Thyroid gland (tissue), 4 donors: Measurements from ENCODE around the gene SVIL. TPM values are rescaled to one million over a fixed set of nuclear protein-coding genes. Genes with fewer than 3 reads are reported as not detected.
"Not testable (repeated sequence)": the region's sequence is repeated elsewhere in the genome, so short reads cannot be mapped to it uniquely, and the experiment has no call there.

Source experiments
- DNase-seq, 2 donors: peaks; one replicate each; pipeline ENCODE4 v3.0.0-alpha.2; 2019
- H3K27ac ChIP-seq, 3 donors: fragments of 200-600 bp; sonication (generic); 1 replicate in 2 of 3; 2 replicates in 1 of 3; pipeline ENCODE4 v1.5.1; 2016 to 2019; ENCODE audit warnings: mild to moderate bottlenecking in 1 of 3, moderate library complexity in 1 of 3
- H3K27me3 ChIP-seq: fragments of 200-600 bp; sonication (generic); one replicate; pipeline ENCODE4 v1.5.1; 2019
- H3K36me3 ChIP-seq, 2 donors: fragments of 200-600 bp; sonication (generic); one replicate each; pipeline ENCODE4 v1.5.1; 2016 to 2019
- H3K4me1 ChIP-seq, 2 donors: fragments of 200-600 bp; sonication (generic); one replicate each; pipeline ENCODE4 v1.5.1; 2017 to 2019
- H3K4me3 ChIP-seq, 3 donors: fragments of 200-600 bp; sonication (generic); replicated peaks in 1 of 3; 1 replicate in 2 of 3; 2 replicates in 1 of 3; pipeline ENCODE4 v1.5.1; 2016; ENCODE audit warnings: mild to moderate bottlenecking in 1 of 3
- H3K9me3 ChIP-seq: fragments of 200-600 bp; sonication (generic); one replicate; pipeline ENCODE4 v1.5.1; 2017
- POLR2A ChIP-seq, 2 donors: fragments of 450-650 bp; IDR thresholded peaks; one replicate each; pipeline ENCODE4 v1.6.1; 2017; ENCODE audit warnings: antibody characterized with exemption in 2 of 2, mild to moderate bottlenecking in 2 of 2, moderate library complexity in 1 of 2
- WGBS, 2 donors: methylation state at CpG; one replicate each; pipeline ENCODE4 v1.1.5; 2017; 5-methylcytosine and 5-hydroxymethylcytosine counted together
- intact Hi-C: fragments of 100-400 bp; cut with DNase I; formaldehyde crosslinking; loops from one replicate; pipeline ENCODE4 v1.15.1; 2023
- total RNA-seq, 4 donors: library from RNA; depleted of rRNA; stranded (reverse); fragments of >200 nt; gene quantifications; one replicate each; pipeline ENCODE4 v1.2.3, GENCODE V29; 2016
- TF ChIP-seq, protein P1 (sequence below), 6 experiments: fragments of 200-600 bp in 3 of 6; fragments of 450-650 bp in 3 of 6; sonication (generic) in 3 of 6; IDR thresholded peaks; one replicate each; pipeline ENCODE4 v1.5.1; 2016 to 2019; ENCODE audit warnings: antibody characterized with exemption in 6 of 6, mild to moderate bottlenecking in 2 of 6, inconsistent platforms in 1 of 6, moderate library complexity in 1 of 6

SVIL gene
- total RNA-seq, 4 donors from 2014 or later: 59.9 to 211 (median 134) TPM

DNA sequence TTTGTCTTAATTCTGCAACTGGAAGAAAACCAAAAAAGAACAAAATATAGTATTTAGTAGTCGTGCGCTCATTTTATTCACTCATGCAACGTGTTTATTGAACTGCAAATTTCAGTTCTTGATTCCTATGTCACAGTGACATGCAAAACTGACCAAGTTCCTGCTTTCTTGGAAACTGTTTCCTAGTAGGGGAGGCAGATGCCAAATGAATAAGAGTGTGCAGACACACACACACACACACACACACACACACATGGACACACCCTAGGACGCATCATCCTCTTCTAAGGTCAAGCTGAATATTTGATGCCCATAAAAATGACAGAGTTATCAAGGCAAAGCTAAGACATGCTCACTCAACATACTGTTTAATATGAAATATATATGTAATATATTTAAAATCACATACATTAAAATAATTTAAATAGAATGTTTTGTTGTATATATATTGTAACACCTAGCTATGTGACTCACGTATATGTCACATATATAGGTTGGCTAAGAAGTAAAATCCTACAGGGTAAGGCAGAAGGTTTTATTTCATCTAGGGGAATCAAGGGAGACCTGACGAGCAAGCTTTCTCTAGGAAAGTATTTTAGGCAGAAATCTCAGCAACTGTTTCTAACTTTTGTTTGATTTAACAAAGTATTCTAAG lies 79.6 kb downstream of the SVIL start:
- TF ChIP-seq POLR2A (IDR thresholded peaks at IDR 0.05): no peak
- TF ChIP-seq, protein P1, sequence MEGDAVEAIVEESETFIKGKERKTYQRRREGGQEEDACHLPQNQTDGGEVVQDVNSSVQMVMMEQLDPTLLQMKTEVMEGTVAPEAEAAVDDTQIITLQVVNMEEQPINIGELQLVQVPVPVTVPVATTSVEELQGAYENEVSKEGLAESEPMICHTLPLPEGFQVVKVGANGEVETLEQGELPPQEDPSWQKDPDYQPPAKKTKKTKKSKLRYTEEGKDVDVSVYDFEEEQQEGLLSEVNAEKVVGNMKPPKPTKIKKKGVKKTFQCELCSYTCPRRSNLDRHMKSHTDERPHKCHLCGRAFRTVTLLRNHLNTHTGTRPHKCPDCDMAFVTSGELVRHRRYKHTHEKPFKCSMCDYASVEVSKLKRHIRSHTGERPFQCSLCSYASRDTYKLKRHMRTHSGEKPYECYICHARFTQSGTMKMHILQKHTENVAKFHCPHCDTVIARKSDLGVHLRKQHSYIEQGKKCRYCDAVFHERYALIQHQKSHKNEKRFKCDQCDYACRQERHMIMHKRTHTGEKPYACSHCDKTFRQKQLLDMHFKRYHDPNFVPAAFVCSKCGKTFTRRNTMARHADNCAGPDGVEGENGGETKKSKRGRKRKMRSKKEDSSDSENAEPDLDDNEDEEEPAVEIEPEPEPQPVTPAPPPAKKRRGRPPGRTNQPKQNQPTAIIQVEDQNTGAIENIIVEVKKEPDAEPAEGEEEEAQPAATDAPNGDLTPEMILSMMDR (IDR thresholded peaks at IDR 0.05): no peak
- 89 to 92% methylated on average over 6 of the region's 6 CpGs for WGBS, 2 donors
- intact Hi-C loops: no loop called here
- Histone ChIP-seq H3K27me3 (no peaks in the 10 kb centered on the region), H3K4me3 (no peak overlapping the region), H3K27ac (no peak overlapping the region), H3K9me3 (no peaks in the 10 kb centered on the region), H3K4me1 (peaks cover 4 to 16% of the 10 kb centered on the region in 2 donors), H3K36me3 (peaks cover 20 to 28% of the 10 kb centered on the region in 2 donors)
- DNase-seq: no peak

DNA sequence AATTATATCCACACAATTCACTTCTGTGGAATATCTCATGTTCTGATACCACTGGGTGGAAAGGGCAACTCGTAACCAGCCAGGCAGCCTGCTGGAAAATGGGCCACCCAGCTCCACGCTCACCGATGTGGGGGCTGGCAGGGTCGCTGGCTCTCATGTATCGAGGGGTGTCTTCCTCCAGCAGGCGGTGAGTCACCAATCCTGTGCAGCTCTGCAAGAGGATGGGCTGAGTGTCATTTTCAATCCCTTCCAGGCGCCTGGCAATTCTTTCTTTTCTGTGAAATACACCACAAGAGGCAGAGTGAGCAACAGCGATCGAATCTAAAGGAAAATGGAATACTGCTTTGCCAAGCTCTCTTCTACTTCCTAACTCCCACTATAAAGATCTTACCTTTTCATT lies 80.1 kb downstream of the SVIL start:
- TF ChIP-seq, protein P1 (IDR thresholded peaks at IDR 0.05): no peak
- TF ChIP-seq POLR2A (IDR thresholded peaks at IDR 0.05): no peak
- H3K4me1 ChIP-seq: peaks cover 0 to 11% of the 10 kb centered on the region in 2 donors
- DNase-seq: no peak
- no peaks in the 10 kb centered on the region for H3K27me3 ChIP-seq
- no peak overlapping the region for H3K27ac ChIP-seq
- intact Hi-C loops: no loop called here
- 89 to 90% methylated on average over 9 of the region's 9 CpGs for WGBS, 2 donors
- H3K4me3 ChIP-seq: no peak overlapping the region
- no peaks in the 10 kb centered on the region for H3K9me3 ChIP-seq
- H3K36me3 ChIP-seq: peaks cover 20 to 32% of the 10 kb centered on the region in 2 donors

DNA sequence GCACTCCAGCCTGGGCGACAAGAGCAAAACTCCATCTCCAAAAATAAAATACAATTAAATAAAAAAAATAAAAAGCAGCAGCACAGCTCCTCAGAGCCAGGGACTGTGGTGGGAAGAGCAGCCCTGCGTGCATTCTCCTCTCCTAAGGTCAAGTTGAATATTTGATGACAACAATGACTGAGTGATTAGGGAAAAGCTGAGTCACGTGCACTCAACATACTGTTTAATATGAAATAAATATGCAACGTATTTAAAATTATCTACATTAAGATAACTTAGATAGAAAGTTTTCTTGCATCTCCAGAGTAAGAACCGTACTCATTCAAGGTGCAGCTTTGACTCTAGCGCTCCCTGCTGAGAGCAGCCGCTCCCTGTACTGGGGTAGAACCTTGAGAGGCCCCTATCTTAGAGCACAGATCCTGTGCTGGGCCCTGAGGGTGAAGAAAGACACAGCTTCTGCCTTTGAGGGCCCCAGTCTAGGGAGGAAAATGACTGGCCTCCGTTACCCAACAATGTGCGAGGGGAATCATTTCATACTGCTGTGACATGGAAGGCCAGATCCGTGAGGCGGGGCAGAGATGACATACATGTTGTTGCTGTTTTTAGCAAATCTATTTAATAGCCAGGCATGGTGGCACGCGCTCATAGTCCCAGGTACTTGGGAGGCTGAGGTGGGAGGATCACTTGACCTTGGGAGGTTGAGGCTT lies 81.1 kb downstream of the SVIL start:
- WGBS, 2 donors: 90 to 92% methylated on average over 13 of the region's 13 CpGs
- no peaks in the 10 kb centered on the region for H3K27me3 ChIP-seq
- intact Hi-C loops: no loop called here
- peaks cover 0 to 10% of the 10 kb centered on the region in 2 donors for H3K4me1 ChIP-seq
- H3K36me3 ChIP-seq: peaks cover 20 to 32% of the 10 kb centered on the region in 2 donors
- H3K9me3 ChIP-seq: no peaks in the 10 kb centered on the region
- no peak overlapping the region for H3K4me3 ChIP-seq
- H3K27ac ChIP-seq: no peak overlapping the region
- no peak for DNase-seq
- TF ChIP-seq POLR2A (IDR thresholded peaks at IDR 0.05): no peak
- TF ChIP-seq, protein P1 (IDR thresholded peaks at IDR 0.05): no peak

DNA sequence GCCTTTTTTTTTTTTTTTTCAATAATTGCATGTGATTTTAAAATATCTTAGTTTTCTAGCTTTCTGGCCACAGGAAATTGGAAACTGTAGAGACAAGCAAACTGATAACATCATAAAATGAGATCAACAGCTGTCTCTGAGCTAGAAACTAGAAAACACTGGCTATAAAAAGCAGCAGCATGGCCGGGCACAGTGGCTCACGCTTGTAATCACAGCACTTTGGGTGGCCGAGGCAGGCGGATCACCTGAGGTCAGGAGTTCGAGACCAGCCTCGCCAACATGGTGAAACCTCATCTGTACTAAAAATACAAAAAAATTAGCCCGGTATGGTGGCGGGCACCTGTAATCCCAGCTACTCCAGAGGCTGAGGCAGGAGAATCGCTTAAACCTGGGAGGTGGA lies 81.7 kb downstream of the SVIL start:
- Histone ChIP-seq H3K4me1 (peaks cover 0 to 10% of the 10 kb centered on the region in 2 donors), H3K36me3 (peaks cover 20 to 32% of the 10 kb centered on the region in 2 donors)
- H3K27ac ChIP-seq, intact Hi-C loops, H3K4me3 ChIP-seq, H3K27me3 ChIP-seq, H3K9me3 ChIP-seq, DNase-seq: not testable (repeated sequence)
- 94 to 95% methylated on average over 9 of the region's 9 CpGs for whole genome bisulfite sequencing, 2 donors

DNA sequence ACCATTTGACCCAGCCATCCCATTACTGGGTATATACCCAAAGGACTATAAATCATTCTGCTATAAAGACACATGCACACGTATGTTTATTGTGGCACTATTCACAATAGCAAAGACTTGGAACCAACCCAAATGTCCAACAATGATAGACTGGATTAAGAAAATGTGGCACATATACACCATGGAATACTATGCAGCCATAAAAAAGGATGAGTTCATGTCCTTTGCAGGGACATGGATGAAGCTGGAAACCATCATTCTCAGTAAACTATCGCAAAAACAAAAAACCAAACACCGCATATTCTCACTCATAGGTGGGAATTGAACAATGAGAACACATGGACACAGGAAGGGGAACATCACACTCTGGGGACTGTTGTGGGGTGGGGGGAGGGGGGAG lies 85.3 kb downstream of the SVIL start:
- peaks cover 20 to 27% of the 10 kb centered on the region in 2 donors for H3K36me3 ChIP-seq
- H3K27me3 ChIP-seq, H3K27ac ChIP-seq, intact Hi-C loops, H3K4me3 ChIP-seq, DNase-seq, H3K4me1 ChIP-seq, H3K9me3 ChIP-seq: not testable (repeated sequence)
- 100% methylated on average over 2 of the region's 3 CpGs; no CpG with 5 or more reads in 1 of the 2 donors for whole genome bisulfite sequencing, 2 donors

DNA sequence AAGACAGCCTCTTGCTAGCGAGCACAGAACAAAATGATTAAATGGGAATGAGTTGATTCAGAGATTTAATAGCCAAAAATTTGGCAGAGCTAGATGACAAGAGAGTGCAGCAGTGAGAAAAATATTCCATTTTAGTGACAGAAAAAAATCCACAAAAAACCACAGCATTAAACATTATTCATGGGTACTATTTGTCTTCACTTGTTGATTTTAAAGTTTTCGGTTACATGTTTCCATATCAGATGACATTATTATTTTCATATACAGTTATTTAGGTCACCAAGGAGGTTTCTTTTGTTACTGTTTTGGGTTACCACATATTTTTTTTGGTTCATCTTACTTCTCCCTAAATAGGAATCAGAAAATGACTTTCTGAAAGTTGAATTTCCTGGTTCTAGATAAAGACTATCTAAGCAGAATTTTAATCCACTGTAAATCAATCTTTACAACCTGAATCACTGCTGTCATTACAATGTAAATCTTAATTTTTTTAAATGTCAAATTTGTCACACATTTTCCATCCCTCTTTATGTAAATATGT lies 87.9 kb downstream of the SVIL start:
- no peak overlapping the region for H3K27ac ChIP-seq
- H3K36me3 ChIP-seq: peaks cover 15 to 16% of the 10 kb centered on the region in 2 donors
- DNase-seq: no peak
- H3K4me1 ChIP-seq: no peaks in the 10 kb centered on the region
- intact Hi-C loops: no loop called here
- H3K4me3 ChIP-seq: no peak overlapping the region
- H3K27me3 ChIP-seq: no peaks in the 10 kb centered on the region
- WGBS, 2 donors: 84 to 89% methylated on average over 2 of the region's 2 CpGs
- H3K9me3 ChIP-seq: no peaks in the 10 kb centered on the region
- TF ChIP-seq POLR2A (IDR thresholded peaks at IDR 0.05): no peak
- TF ChIP-seq, protein P1 (IDR thresholded peaks at IDR 0.05): no peak
